K562 treated with DMSO at 1 percent for 12 hours (cell line): ENCODE measurements around the gene RNASE13. TPM values are rescaled to one million over a fixed set of nuclear protein-coding genes. Genes with fewer than 3 reads are reported as not detected.

ENCODE experiments used
- total RNA-seq: library from RNA; unstranded; fragments of 300-600 nt; gene quantifications from 2 replicates; pipeline ENCODE4 v1.2.3, GENCODE V29; 2022; ENCODE audit not compliant: insufficient read depth

The RNASE13 gene
- not detected in 2 replicates for total RNA-seq

GRCh38 chr14:21034707-21035106, at the start of gene RNASE13:
Gene RNASE13, minus strand, starts transcription at chr14:21034807. Its CDS starts 519 bp downstream, at chr14:21034288.

DNA sequence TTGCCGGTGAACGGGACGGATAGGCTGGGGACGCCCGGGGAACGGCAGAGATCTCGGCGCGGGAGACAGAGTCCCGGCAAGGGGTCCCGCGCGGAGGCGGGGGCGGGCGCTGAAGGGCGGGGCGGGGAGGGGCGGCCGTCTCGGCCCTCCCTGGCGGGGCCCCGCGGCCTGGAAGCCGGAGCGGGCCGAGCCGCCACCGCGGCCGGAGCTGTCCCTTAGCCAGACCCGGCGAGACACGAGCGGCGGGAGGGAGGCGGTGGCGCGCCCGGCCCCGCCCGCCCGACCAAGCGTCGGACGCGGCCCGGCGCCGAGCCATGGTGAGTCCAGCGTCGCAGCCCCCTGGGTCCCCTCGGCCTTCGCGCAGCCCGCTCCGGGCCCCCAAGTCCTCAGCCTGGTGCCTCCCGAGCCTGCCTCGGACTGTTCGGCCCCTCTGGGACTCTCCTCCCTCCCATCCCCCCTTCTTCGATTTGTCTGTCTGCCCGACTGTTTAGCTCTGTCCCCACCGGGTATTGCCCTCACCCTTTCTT, 35.5 kb upstream of the RNASE13 start, which contains the start of gene ARHGEF40:
Gene ARHGEF40 (plus strand): TSS at position 222 of the 527 bp plus-strand sequence. CDS start 93 bp downstream, at position 315.

DNA sequence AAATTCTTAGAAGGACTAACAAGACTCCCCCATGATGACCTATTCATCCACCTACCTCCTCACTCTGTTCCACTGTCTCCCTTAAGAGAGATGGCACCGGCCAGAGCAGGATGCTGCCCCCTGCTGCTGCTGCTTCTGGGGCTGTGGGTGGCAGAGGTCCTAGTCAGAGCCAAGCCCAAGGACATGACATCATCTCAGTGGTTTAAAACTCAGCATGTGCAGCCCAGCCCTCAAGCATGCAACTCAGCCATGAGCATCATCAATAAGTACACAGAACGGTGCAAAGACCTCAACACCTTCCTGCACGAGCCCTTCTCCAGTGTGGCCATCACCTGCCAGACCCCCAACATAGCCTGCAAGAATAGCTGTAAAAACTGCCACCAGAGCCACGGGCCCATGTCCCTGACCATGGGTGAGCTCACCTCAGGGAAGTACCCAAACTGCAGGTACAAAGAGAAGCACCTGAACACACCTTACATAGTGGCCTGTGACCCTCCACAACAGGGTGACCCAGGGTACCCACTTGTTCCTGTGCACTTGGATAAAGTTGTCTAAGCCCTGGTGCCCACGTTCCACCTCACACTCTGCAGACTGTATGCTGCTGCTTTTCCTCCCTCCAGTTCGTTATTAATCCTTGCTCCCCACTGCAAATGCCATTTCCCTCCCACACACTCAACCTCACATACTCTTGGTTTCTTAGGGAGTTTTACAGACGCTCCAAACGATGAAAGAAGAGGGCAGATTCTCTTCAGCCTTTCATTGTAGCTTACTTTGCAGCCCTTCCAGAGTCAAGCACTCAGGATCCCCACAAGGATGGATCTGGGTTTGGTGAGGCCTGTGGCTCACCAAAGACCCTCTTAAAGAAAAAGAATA, 23.4 kb upstream of the RNASE13 start, which contains the start of gene RNASE8:
Gene RNASE8 (plus strand): TSS at position 20 of the 873 bp plus-strand sequence. CDS start 71 bp downstream, at position 91.

GRCh38 chr14:21041676-21042433, 7.2 kb upstream of the RNASE13 start, which contains the start of gene RNASE7:
Gene RNASE7, plus strand, starts transcription at chr14:21042362. Its CDS starts 631 bp downstream, at chr14:21042993.

DNA sequence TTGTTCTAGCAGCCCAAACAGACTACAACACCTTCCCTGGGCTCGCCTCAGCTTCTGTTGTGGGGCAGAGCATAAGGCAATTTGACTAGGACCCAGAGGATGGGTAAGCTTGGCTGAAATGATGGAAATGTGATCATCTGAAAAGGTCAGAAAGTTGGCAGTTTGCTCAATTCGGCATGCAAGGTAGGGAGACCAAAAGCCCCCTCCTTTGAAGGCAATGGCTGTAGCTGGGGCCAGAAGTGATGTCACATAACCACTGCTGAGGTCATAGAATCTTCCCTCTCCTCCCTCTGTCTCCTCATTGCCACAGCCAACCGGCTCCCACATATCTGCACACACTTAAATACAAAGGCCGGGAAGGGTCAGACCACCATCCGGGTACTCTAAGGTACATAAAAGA, 4.7 kb downstream of the RNASE13 start, which contains the start of gene TPPP2:
Gene TPPP2 (plus strand): TSS at position 301 of the 400 bp plus-strand sequence. CDS start 365 bp downstream, outside the sequence.

DNA sequence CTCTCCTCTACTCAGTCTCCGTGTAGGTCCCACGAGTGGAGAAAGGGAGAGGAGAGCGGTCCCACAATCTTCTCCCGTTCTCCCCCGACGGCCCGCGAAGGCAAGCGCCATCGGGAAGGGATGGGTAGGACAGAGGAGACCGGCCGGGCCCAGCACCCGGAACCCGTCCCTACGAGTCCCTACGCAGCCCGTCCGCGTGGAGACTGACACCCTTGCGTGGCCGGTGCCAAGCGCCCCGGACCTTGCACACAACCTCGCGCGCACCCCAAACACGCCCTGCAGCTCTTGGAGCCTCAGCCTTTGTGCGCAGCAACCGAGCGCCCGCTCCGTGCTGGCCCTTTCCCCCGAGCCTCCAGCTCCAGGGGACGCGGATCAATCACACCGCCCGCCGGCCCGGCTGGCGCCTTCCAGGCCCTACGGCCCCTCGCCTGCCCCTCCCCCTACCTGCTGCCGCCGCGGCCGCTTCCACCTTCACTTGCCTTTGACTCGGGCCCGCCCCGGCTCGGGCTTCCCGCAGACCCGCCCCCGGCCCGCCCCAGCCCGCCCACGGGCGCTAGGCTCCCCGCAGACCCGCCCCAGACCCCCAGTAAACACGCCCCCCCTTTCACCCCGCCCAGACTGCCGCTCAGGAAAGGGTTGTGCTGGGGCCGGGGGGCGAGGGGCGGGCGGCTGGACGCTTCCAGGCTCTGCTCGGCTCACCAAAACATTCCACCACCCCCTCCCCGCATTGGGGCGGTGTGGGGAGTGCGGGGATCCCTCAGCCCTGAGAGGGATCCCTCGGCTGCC, 9.8 kb downstream of the RNASE13 start, which contains the start of gene NDRG2:
Gene NDRG2 (minus strand): TSS at position 477 of the 786 bp plus-strand sequence. CDS start 1,746 bp downstream, outside the sequence.

GRCh38 chr14:20998674-20999366, 35.8 kb downstream of the RNASE13 start, which contains the start of gene SLC39A2:
Gene SLC39A2, plus strand, starts transcription at chr14:20999293. Its CDS starts 154 bp downstream, at chr14:20999447.

DNA sequence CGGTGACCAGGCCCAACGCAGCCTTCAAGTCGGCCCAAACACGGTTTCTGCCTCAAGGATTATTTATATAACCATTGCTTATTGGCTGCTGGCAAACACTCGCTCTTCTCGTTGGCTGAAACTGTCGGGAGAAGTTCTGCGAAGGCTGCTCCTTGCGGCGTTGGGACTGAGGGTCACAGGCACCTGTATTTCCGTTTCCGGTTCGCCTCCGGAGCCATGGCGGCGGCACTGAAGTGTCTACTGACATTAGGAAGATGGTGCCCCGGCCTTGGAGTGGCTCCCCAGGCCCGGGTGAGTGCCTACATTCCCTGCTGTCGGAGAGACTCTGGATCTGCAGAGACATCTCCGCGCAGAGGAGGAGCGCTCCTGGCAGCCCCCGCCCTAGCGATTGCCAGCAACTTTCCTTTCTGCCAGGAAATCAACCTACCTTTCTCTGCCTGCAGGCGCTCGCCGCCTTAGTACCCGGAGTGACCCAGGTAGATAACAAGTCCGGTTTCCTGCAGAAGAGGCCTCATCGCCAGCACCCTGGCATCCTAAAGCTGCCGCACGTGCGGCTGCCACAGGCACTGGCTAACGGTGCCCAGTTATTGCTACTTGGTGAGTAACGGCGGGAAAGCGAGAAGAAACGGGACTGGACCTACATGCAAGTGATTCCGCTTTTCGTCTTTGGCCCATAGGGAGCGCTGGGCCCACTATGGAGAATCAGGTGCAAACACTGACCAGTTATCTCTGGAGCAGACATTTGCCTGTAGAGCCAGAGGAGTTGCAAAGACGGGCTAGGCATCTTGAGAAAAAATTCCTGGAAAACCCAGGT, 44.6 kb downstream of the RNASE13 start, which contains the start of gene METTL17:
Gene METTL17 (plus strand): TSS at position 194 of the 814 bp plus-strand sequence. CDS start 23 bp downstream, at position 217.

Other genes starting within 250 kb of the RNASE13 start
- gene RNASE1, start 232.0 kb downstream of the RNASE13 start, total RNA-seq, result 23.3 and 24.0 TPM in 2 replicates
- gene RNASE3, start 143.4 kb downstream of the RNASE13 start, total RNA-seq, result not detected in 2 replicates
- not detected in 2 replicates for gene RNASE2, start 79.3 kb downstream of the RNASE13 start, total RNA-seq
- 48.4 and 84.8 TPM in 2 replicates for gene METTL17, start 44.8 kb downstream of the RNASE13 start, total RNA-seq
- gene SLC39A2, start 35.5 kb downstream of the RNASE13 start, total RNA-seq, result 0.53 TPM in 1 of 2 replicates, not detected in the other
- 44.8 and 82.9 TPM in 2 replicates for gene NDRG2, start 9.7 kb downstream of the RNASE13 start, total RNA-seq
- gene TPPP2, start 4.6 kb downstream of the RNASE13 start, total RNA-seq, result not detected in 2 replicates
- gene RNASE7, start 7.6 kb upstream of the RNASE13 start, total RNA-seq, result not detected in 2 replicates
- gene RNASE8, start 23.0 kb upstream of the RNASE13 start, total RNA-seq, result not detected in 2 replicates
- gene ARHGEF40, start 35.5 kb upstream of the RNASE13 start, total RNA-seq, result 5.1 and 8.3 TPM in 2 replicates
- 12.6 and 13.9 TPM in 2 replicates for gene ZNF219, start 63.8 kb upstream of the RNASE13 start, total RNA-seq
- gene TMEM253, start 66.3 kb upstream of the RNASE13 start, total RNA-seq, result not detected in 2 replicates
- not detected in 2 replicates for gene OR5AU1, start 121.3 kb upstream of the RNASE13 start, total RNA-seq
- gene HNRNPC, start 234.6 kb upstream of the RNASE13 start, total RNA-seq, result 448 and 511 TPM in 2 replicates
- gene RPGRIP1, start 245.3 kb upstream of the RNASE13 start, total RNA-seq, result 2.9 TPM in 1 of 2 replicates, not detected in the other